Esophagus squamous epithelium (tissue), 5 donors: ENCODE results near the gene GRIK1. TPM values are rescaled to one million over a fixed set of nuclear protein-coding genes. Genes with fewer than 3 reads are reported as not detected.

ENCODE experiments used
- DNase-seq: peaks from one replicate; lab custom pipeline; 2025; lab: John Stamatoyannopoulos, UW
- H3K27ac ChIP-seq, 4 donors: fragments of 200-600 bp; sonication (generic); one replicate each; pipeline ENCODE4 v1.5.1; 2016 to 2019; ENCODE audit warnings: mild to moderate bottlenecking in 1 of 4
- H3K27me3 ChIP-seq, 4 donors: fragments of 200-600 bp; sonication (generic); 1 replicate in 3 of 4; 2 replicates in 1 of 4; pipeline versions ENCODE4 v1.5.1 to v1.6.0; 2017 to 2021; ENCODE audit warnings: antibody characterized with exemption in 1 of 4
- H3K36me3 ChIP-seq, 3 donors: fragments of 200-600 bp; sonication (generic); one replicate each; pipeline ENCODE4 v1.5.1; 2016 to 2019
- H3K4me1 ChIP-seq, 3 donors: fragments of 200-600 bp; sonication (generic); one replicate each; pipeline ENCODE4 v1.5.1; 2017 to 2019
- H3K4me3 ChIP-seq, 4 donors: fragments of 200-600 bp; sonication (generic); 1 replicate in 3 of 4; 2 replicates in 1 of 4; pipeline ENCODE4 v1.5.1; 2016 to 2019; ENCODE audit warnings: mild to moderate bottlenecking in 2 of 4, moderate library complexity in 1 of 4
- H3K9me3 ChIP-seq, 3 donors: fragments of 200-600 bp; sonication (generic); one replicate each; pipeline ENCODE4 v1.5.1; 2016 to 2019
- POLR2A ChIP-seq, 4 donors: fragments of 450-650 bp; IDR thresholded peaks; one replicate each; pipeline ENCODE4 v1.6.1; 2017; ENCODE audit warnings: antibody characterized with exemption in 4 of 4, mild to moderate bottlenecking in 4 of 4, moderate library complexity in 3 of 4
- WGBS, 2 donors: methylation state at CpG; one replicate each; pipeline ENCODE4 v1.1.5; 2018; 5-methylcytosine and 5-hydroxymethylcytosine counted together
- intact Hi-C: fragments of 100-400 bp; cut with DNase I; formaldehyde crosslinking; loops from one replicate; pipeline ENCODE4 v1.15.0; 2022
- total RNA-seq, 4 donors: library from RNA; depleted of rRNA; stranded (reverse); fragments of >200 nt; gene quantifications; one replicate each; pipeline ENCODE4 v1.1.0, GENCODE V29; 2016
- TF ChIP-seq, protein P1 (sequence below), 6 experiments: fragments of 450-650 bp in 4 of 6; fragments of 200-600 bp in 2 of 6; sonication (generic) in 2 of 6; IDR thresholded peaks; one replicate each; pipeline ENCODE4 v1.5.1; 2016 to 2019; ENCODE audit warnings: antibody characterized with exemption in 6 of 6, mild to moderate bottlenecking in 4 of 6, moderate library complexity in 4 of 6
- donor health status: DM: yes; HTN: yes; CAD: no.

The GRIK1 gene
- total RNA-seq, 4 donors from 2014 or later, result 0.19 TPM; not detected in 3

- Histone ChIP-seq H3K27me3 (no peaks in the 10 kb centered on the region), H3K27ac (no peak overlapping the region), H3K36me3 (no peaks in the 10 kb centered on the region), H3K4me1 (no peaks in the 10 kb centered on the region), H3K4me3 (no peak overlapping the region), H3K9me3 (no peaks in the 10 kb centered on the region)
- WGBS, 2 donors, result 92 to 98% methylated on average over 4 of the region's 4 CpGs
- no peak for DNase-seq
- no peak for TF ChIP-seq POLR2A (IDR thresholded peaks at IDR 0.05)
- TF ChIP-seq, protein P1, sequence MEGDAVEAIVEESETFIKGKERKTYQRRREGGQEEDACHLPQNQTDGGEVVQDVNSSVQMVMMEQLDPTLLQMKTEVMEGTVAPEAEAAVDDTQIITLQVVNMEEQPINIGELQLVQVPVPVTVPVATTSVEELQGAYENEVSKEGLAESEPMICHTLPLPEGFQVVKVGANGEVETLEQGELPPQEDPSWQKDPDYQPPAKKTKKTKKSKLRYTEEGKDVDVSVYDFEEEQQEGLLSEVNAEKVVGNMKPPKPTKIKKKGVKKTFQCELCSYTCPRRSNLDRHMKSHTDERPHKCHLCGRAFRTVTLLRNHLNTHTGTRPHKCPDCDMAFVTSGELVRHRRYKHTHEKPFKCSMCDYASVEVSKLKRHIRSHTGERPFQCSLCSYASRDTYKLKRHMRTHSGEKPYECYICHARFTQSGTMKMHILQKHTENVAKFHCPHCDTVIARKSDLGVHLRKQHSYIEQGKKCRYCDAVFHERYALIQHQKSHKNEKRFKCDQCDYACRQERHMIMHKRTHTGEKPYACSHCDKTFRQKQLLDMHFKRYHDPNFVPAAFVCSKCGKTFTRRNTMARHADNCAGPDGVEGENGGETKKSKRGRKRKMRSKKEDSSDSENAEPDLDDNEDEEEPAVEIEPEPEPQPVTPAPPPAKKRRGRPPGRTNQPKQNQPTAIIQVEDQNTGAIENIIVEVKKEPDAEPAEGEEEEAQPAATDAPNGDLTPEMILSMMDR (IDR thresholded peaks at IDR 0.05), result no peak
- intact Hi-C loops, result no loop called here
These were observed 302.7 kb downstream of the GRIK1 start for GRCh38 chr21:29637134-29637533.

DNA sequence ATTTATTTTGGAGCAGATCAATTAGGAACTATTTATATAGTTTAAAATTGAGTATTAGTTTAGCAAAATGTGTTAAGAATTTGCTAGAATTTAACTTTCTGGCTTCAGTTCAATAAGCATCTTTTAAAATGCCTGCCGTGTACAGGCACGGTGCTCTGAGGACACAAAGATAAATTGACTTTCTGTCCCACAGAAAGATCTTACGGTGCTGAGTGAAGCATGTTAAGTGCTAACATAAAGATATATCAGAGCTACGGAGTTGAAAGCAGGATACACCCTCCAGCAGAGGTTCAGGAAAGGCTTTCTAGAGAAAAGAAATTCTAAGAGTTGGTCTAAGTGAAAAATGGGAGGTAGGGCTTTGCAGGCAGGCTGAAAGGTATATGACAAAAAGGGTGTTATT lies 305.4 kb downstream of the GRIK1 start:
- TF ChIP-seq, protein P1 (IDR thresholded peaks at IDR 0.05), result no peak
- WGBS, 2 donors, result 45 to 77% methylated on average over 4 of the region's 4 CpGs

GRCh38 chr21:29633756-29634155 lies 306.0 kb downstream of the GRIK1 start:
- peaks cover 0 to 3% (median 0%) of the 10 kb centered on the region in 3 donors for H3K4me1 ChIP-seq
- no peak overlapping the region for H3K4me3 ChIP-seq
- no peaks in the 10 kb centered on the region for H3K36me3 ChIP-seq
- intact Hi-C loops, result no loop called here
- H3K9me3 ChIP-seq, result no peaks in the 10 kb centered on the region
- TF ChIP-seq, protein P1 (IDR thresholded peaks at IDR 0.05), result no peak
- no peak for TF ChIP-seq POLR2A (IDR thresholded peaks at IDR 0.05)
- DNase-seq, result no peak
- no peaks in the 10 kb centered on the region for H3K27me3 ChIP-seq
- 57 to 61% methylated on average over 2 of the region's 2 CpGs for WGBS, 2 donors
- H3K27ac ChIP-seq, result no peak overlapping the region

More for the DNA sequence above, 305.4 kb downstream of the GRIK1 start:
- no peaks in the 10 kb centered on the region for H3K27me3 ChIP-seq
- H3K9me3 ChIP-seq, result no peaks in the 10 kb centered on the region
- no peak for DNase-seq
- H3K4me3 ChIP-seq, result no peak overlapping the region
- intact Hi-C loops, result no loop called here
- H3K4me1 ChIP-seq, result no peaks in the 10 kb centered on the region
- H3K36me3 ChIP-seq, result no peaks in the 10 kb centered on the region
- no peak overlapping the region for H3K27ac ChIP-seq

DNA sequence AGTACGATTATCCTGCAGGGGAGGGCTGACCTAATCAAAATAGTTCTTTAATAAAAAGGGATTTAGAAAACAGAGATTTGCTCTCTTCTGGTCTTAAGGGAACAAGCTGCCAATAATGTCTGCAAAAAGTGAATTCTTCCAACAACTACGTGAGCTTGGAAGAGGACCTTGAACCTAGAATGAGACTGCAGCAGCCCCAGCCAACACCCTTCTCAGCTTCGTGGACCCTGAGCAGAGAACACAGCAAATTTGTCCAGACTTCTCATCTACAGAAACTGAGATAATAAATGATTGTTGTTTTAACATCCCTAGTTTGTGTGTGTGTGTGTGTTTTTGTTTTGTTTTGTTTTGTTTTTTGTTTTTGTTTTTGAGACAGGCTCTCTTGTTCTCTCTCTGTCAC lies 309.4 kb downstream of the GRIK1 start:
- Histone ChIP-seq H3K36me3 (no peaks in the 10 kb centered on the region), H3K27me3 (no peaks in the 10 kb centered on the region), H3K9me3 (no peaks in the 10 kb centered on the region), H3K4me1 (peaks cover 0 to 7% (median 0%) of the 10 kb centered on the region in 3 donors), H3K27ac (no peak overlapping the region), H3K4me3 (no peak overlapping the region)
- DNase-seq, result no peak
- intact Hi-C loops, result no loop called here
- TF ChIP-seq POLR2A (IDR thresholded peaks at IDR 0.05), result no peak
- TF ChIP-seq, protein P1 (IDR thresholded peaks at IDR 0.05), result no peak
- WGBS, 2 donors, result 81 to 83% methylated on average over 3 of the region's 3 CpGs

GRCh38 chr21:29627905-29628304 lies 311.9 kb downstream of the GRIK1 start:
- TF ChIP-seq POLR2A (IDR thresholded peaks at IDR 0.05), result no peak
- TF ChIP-seq, protein P1 (IDR thresholded peaks at IDR 0.05), result no peak
- Histone ChIP-seq H3K36me3 (no peaks in the 10 kb centered on the region), H3K9me3 (no peaks in the 10 kb centered on the region), H3K4me1 (peaks cover 0 to 7% (median 0%) of the 10 kb centered on the region in 3 donors), H3K27ac (no peak overlapping the region), H3K27me3 (no peaks in the 10 kb centered on the region), H3K4me3 (no peak overlapping the region)
- intact Hi-C loops, result no loop called here
- no peak for DNase-seq
